ENCODE measurements around the gene MTG2. TPM values are rescaled to one million over a fixed set of nuclear protein-coding genes. Genes with fewer than 3 reads are reported as not detected.
"Not testable (repeated sequence)": the region's sequence is repeated elsewhere in the genome, so short reads cannot be mapped to it uniquely, and the experiment has no call there.

The MTG2 gene
- total RNA-seq, 1 experiment from 2014 or later = 56.8 TPM

- ChIA-PET POLR2A (no interaction called here), CTCF (no interaction called here)
- intact Hi-C loops (cut with micrococcal nuclease; ENCODE audit: unreplicated experiment) = no loop called here
- no peak for TF ChIP-seq SIN3A (IDR thresholded peaks at IDR 0.05; ENCODE audit: borderline replicate concordance, insufficient read depth, low read depth, low read length)
- no peak for TF ChIP-seq REST (IDR thresholded peaks at IDR 0.05; ENCODE audit: insufficient read depth in 1 of 2, low read depth in 2 of 2, low read length in 1 of 2)
- TF ChIP-seq TCF7L2 (IDR thresholded peaks at IDR 0.05; ENCODE audit: low read depth, low read length) = no peak
- TF ChIP-seq CTCF (IDR thresholded peaks at IDR 0.05) = no peak
- no peak for TF ChIP-seq POLR2AphosphoS5 (IDR thresholded peaks at IDR 0.05; ENCODE audit: low read depth, low read length)
- H3K27me3 ChIP-seq (ENCODE audit: control insufficient read depth, insufficient read depth, low read length) = no peaks in the 10 kb centered on the region
- no peak for DNase-seq (ENCODE audit: low read depth, low spot score)
- no TSS peak for BruUV-seq (replicated peaks)
- no peak overlapping the region for H3K27ac ChIP-seq (ENCODE audit: low read length)
- peaks cover 18% of the 10 kb centered on the region for H3K4me1 ChIP-seq (ENCODE audit: control insufficient read depth, insufficient read depth, low read length)
- H3K4me3 ChIP-seq (ENCODE audit: low read depth in 2 of 2, low read length in 2 of 2) = no peak overlapping the region
- in situ Hi-C loops (cut with HindIII; ENCODE audit: low pct_unique_long_range_greater_than_20kb, low sequenced_read_pairs) = no loop called here
- H3K9me3 ChIP-seq (ENCODE audit: control insufficient read depth, insufficient read depth, low read depth, low read length) = no peaks in the 10 kb centered on the region
- no peak for ATAC-seq
- no peaks in the 10 kb centered on the region; the same call in 1 of the 2 replicates for H3K36me3 ChIP-seq (ENCODE audit: control insufficient read depth, insufficient read depth, low read length)
These were observed 35.3 kb upstream of the MTG2 start for GRCh38 chr20:62147528-62147927.

GRCh38 chr20:62148383-62148782 lies 34.4 kb upstream of the MTG2 start:
- CTCF ChIA-PET; DNase-seq (ENCODE audit: low read depth, low spot score); H3K4me3 ChIP-seq (ENCODE audit: low read depth in 2 of 2, low read length in 2 of 2); in situ Hi-C loops (cut with HindIII; ENCODE audit: low pct_unique_long_range_greater_than_20kb, low sequenced_read_pairs); BruUV-seq (replicated peaks); intact Hi-C loops (cut with micrococcal nuclease; ENCODE audit: unreplicated experiment); ATAC-seq; POLR2A ChIA-PET; H3K27ac ChIP-seq (ENCODE audit: low read length); H3K9me3 ChIP-seq (ENCODE audit: control insufficient read depth, insufficient read depth, low read depth, low read length); H3K27me3 ChIP-seq (ENCODE audit: control insufficient read depth, insufficient read depth, low read length); H3K36me3 ChIP-seq (ENCODE audit: control insufficient read depth, insufficient read depth, low read length): not testable (repeated sequence)
- H3K4me1 ChIP-seq (ENCODE audit: control insufficient read depth, insufficient read depth, low read length) = peaks cover 18% of the 10 kb centered on the region

- ATAC-seq = no peak
- no peak for TF ChIP-seq POLR2AphosphoS5 (IDR thresholded peaks at IDR 0.05; ENCODE audit: low read depth, low read length)
- no peak for TF ChIP-seq CTCF (IDR thresholded peaks at IDR 0.05)
- ChIA-PET CTCF (no interaction called here), POLR2A (no interaction called here)
- no peaks in the 10 kb centered on the region for H3K27me3 ChIP-seq (ENCODE audit: control insufficient read depth, insufficient read depth, low read length)
- BruUV-seq (replicated peaks) = no TSS peak
- H3K4me3 ChIP-seq (ENCODE audit: low read depth in 2 of 2, low read length in 2 of 2) = no peak overlapping the region
- H3K27ac ChIP-seq (ENCODE audit: low read length) = no peak overlapping the region
- H3K4me1 ChIP-seq (ENCODE audit: control insufficient read depth, insufficient read depth, low read length) = peaks cover 18% of the 10 kb centered on the region
- no peaks in the 10 kb centered on the region for H3K36me3 ChIP-seq (ENCODE audit: control insufficient read depth, insufficient read depth, low read length)
- H3K9me3 ChIP-seq (ENCODE audit: control insufficient read depth, insufficient read depth, low read depth, low read length) = no peaks in the 10 kb centered on the region
- intact Hi-C loops (cut with micrococcal nuclease; ENCODE audit: unreplicated experiment) (no loop called here), in situ Hi-C loops (cut with HindIII; ENCODE audit: low pct_unique_long_range_greater_than_20kb, low sequenced_read_pairs) (no loop called here)
- DNase-seq (ENCODE audit: low read depth, low spot score) = no peak
These were observed 33.9 kb upstream of the MTG2 start for GRCh38 chr20:62148908-62149314.
